Measurements from ENCODE around the gene PLPPR5. TPM values are rescaled to one million over a fixed set of nuclear protein-coding genes. Genes with fewer than 3 reads are reported as not detected.

Gene PLPPR5
- total RNA-seq, 1 donor from 2014 or later, result not detected

DNA sequence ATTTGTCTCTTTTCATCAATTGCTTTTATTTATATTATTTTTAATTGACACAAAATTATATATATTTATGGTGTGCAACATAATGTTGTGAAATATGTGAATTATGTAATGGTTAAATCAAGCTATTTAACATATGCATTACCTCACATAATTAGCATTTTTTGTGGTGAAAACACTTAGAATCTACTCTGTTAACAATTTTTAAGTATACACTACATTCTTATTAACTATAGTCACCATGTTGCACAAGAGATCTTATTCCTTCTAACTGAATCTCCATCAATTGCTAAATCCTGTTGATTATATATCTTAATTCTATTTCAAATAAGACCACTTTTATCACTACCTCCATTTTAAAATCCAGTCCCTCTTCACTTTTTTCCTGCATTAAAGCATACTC is 42.5 kb downstream of the PLPPR5 start:
- Mint-ChIP-seq H3K9me3 (no peaks in the 10 kb centered on the region), H3K36me3 (ENCODE audit: low read depth) (no peaks in the 10 kb centered on the region), H3K27ac (no peak overlapping the region), H3K4me3 (no peak overlapping the region), H3K4me1 (no peaks in the 10 kb centered on the region), H3K27me3 (no peaks in the 10 kb centered on the region)
- DNase-seq (no peak), ATAC-seq (ENCODE audit: low read depth) (no peak)
- intact Hi-C loops (cut with micrococcal nuclease), result no loop called here
- no peak for TF ChIP-seq CTCF (IDR thresholded peaks at IDR 0.05)
- ChIA-PET CTCF (no interaction called here), POLR2A (no interaction called here)

GRCh38 chr1:98949621-98950020 is 55.0 kb downstream of the PLPPR5 start:
- Mint-ChIP-seq H3K27ac (no peak overlapping the region), H3K36me3 (ENCODE audit: low read depth) (no peaks in the 10 kb centered on the region), H3K9me3 (no peaks in the 10 kb centered on the region), H3K27me3 (no peaks in the 10 kb centered on the region), H3K4me3 (no peak overlapping the region), H3K4me1 (no peaks in the 10 kb centered on the region)
- intact Hi-C loops (cut with micrococcal nuclease), result no loop called here
- no peak for TF ChIP-seq CTCF (IDR thresholded peaks at IDR 0.05)
- ATAC-seq (ENCODE audit: low read depth) (no peak), DNase-seq (no peak)
- POLR2A ChIA-PET, result no interaction called here
- CTCF ChIA-PET, result no interaction called here

- ChIA-PET POLR2A (no interaction called here), CTCF (no interaction called here)
- no peak for TF ChIP-seq CTCF (IDR thresholded peaks at IDR 0.05)
- Mint-ChIP-seq H3K4me3 (no peak overlapping the region), H3K36me3 (ENCODE audit: low read depth) (no peaks in the 10 kb centered on the region), H3K27me3 (no peaks in the 10 kb centered on the region), H3K9me3 (no peaks in the 10 kb centered on the region), H3K27ac (no peak overlapping the region), H3K4me1 (no peaks in the 10 kb centered on the region)
- no peak for DNase-seq
- intact Hi-C loops (cut with micrococcal nuclease), result no loop called here
- no peak for ATAC-seq (ENCODE audit: low read depth)
Measured at GRCh38 chr1:98949166-98949565, 55.5 kb downstream of the PLPPR5 start.

DNA sequence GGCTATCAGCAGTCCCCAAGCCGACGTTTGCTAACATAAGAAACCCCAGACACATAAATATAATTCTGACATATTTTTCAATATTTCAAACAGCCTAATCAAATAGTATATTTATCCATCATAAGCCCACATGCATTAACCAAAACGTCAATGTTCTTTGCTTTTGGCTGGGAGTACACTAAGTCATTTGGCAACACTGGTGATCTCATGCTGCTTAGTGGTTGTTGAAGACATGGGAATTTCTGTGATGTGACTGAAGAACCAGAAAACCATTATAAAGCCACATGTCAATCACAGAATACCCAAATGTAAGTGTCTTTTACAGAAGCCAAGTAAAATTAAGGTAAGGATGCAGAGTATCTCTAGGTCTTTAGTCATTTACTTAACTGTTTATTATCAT is 57.6 kb downstream of the PLPPR5 start:
- Mint-ChIP-seq H3K27ac (no peak overlapping the region), H3K27me3 (no peaks in the 10 kb centered on the region), H3K9me3 (no peaks in the 10 kb centered on the region), H3K4me1 (no peaks in the 10 kb centered on the region), H3K36me3 (ENCODE audit: low read depth) (no peaks in the 10 kb centered on the region), H3K4me3 (no peak overlapping the region)
- intact Hi-C loops (cut with micrococcal nuclease), result no loop called here
- POLR2A ChIA-PET, result no interaction called here
- TF ChIP-seq CTCF (IDR thresholded peaks at IDR 0.05), result no peak
- ATAC-seq (ENCODE audit: low read depth) (no peak), DNase-seq (no peak)
- CTCF ChIA-PET, result no interaction called here

DNA sequence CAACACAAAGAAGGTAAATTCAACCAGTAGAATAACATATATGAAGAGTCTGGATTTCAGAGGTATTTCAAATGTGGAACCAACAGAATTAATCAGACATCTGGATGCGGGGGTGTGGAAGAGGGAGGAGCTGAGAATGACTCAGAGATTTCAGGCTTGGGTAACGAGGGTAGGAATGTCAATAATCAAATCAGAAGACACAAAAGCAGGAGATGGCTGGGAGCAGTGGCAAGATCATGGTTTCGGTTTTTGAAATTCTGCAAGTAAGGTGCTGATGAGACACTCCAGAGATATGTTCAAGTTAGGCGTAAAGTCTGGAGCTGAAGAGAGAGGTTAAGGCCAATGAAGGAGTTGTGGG is 64.0 kb downstream of the PLPPR5 start:
- ChIA-PET CTCF (no interaction called here), POLR2A (no interaction called here)
- Mint-ChIP-seq H3K9me3 (no peaks in the 10 kb centered on the region), H3K27me3 (no peaks in the 10 kb centered on the region), H3K27ac (no peak overlapping the region), H3K36me3 (ENCODE audit: low read depth) (no peaks in the 10 kb centered on the region), H3K4me3 (no peak overlapping the region), H3K4me1 (no peaks in the 10 kb centered on the region)
- intact Hi-C loops (cut with micrococcal nuclease), result loop anchor here (5.0 kb wide), 1 partner anchor 193 kb away; no protein-coding TSS in a partner anchor
- no peak for TF ChIP-seq CTCF (IDR thresholded peaks at IDR 0.05)
- DNase-seq, result no peak
- ATAC-seq (ENCODE audit: low read depth), result no peak
